ENCODE measurements around the gene MACROD2.

- TF ChIP-seq TAF1 (IDR thresholded peaks at IDR 0.05; ENCODE audit: borderline replicate concordance, insufficient read depth, low read length) (no peak), SIN3A (IDR thresholded peaks at IDR 0.05; ENCODE audit: borderline replicate concordance, insufficient read depth, low read length) (no peak), POLR2AphosphoS5 (IDR thresholded peaks at IDR 0.05; ENCODE audit: low read depth, low read length) (no peak)
- TF ChIP-seq, protein P1, sequence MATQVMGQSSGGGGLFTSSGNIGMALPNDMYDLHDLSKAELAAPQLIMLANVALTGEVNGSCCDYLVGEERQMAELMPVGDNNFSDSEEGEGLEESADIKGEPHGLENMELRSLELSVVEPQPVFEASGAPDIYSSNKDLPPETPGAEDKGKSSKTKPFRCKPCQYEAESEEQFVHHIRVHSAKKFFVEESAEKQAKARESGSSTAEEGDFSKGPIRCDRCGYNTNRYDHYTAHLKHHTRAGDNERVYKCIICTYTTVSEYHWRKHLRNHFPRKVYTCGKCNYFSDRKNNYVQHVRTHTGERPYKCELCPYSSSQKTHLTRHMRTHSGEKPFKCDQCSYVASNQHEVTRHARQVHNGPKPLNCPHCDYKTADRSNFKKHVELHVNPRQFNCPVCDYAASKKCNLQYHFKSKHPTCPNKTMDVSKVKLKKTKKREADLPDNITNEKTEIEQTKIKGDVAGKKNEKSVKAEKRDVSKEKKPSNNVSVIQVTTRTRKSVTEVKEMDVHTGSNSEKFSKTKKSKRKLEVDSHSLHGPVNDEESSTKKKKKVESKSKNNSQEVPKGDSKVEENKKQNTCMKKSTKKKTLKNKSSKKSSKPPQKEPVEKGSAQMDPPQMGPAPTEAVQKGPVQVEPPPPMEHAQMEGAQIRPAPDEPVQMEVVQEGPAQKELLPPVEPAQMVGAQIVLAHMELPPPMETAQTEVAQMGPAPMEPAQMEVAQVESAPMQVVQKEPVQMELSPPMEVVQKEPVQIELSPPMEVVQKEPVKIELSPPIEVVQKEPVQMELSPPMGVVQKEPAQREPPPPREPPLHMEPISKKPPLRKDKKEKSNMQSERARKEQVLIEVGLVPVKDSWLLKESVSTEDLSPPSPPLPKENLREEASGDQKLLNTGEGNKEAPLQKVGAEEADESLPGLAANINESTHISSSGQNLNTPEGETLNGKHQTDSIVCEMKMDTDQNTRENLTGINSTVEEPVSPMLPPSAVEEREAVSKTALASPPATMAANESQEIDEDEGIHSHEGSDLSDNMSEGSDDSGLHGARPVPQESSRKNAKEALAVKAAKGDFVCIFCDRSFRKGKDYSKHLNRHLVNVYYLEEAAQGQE (IDR thresholded peaks at IDR 0.05; ENCODE audit: insufficient read depth in 1 of 2, low read depth in 2 of 2, low read length in 2 of 2): no peak
Observed at GRCh38 chr20:14526891-14527290, 531.6 kb downstream of the MACROD2 start.
